CD4-positive, alpha-beta T cell (primary cell): ENCODE results near the gene GINS3. TPM values are rescaled to one million over a fixed set of nuclear protein-coding genes. Genes with fewer than 3 reads are reported as not detected.

Source experiments
- ATAC-seq: fragments of 200-7000 bp; cut with Tn5 transposase; one replicate; pipeline ENCODE4 v1.10.0; 2022; ENCODE audit warnings: mild to moderate bottlenecking; ENCODE audit not compliant: poor library complexity
- CTCF ChIA-PET: fragments of 350-600 bp; sonication (Branson Sonifier 250); formaldehyde crosslinking; loops from one replicate; lab custom pipeline; 2021; ENCODE audit warnings: antibody characterized with exemption, inconsistent platforms; lab: Charles Lee
- POLR2A ChIA-PET: fragments of 350-600 bp; sonication (Branson Sonifier 250); formaldehyde crosslinking; loops from one replicate; lab custom pipeline; 2021; ENCODE audit warnings: antibody characterized with exemption, inconsistent platforms; lab: Charles Lee
- DNase-seq, 14 experiments: peaks; one replicate each; pipeline ENCODE4 v3.0.0-alpha.2; 2013 to 2020; ENCODE audit warnings: mixed read lengths in 2 of 14
- H3K27ac ChIP-seq, 2 donors: one replicate each; pipeline versions ENCODE4 v1.5.1 to v1.7.0; 2013; ENCODE audit warnings: low read length in 2 of 2, low read depth in 1 of 2, mild to moderate bottlenecking in 1 of 2
- H3K27me3 ChIP-seq, 2 experiments: 1 replicate in 1 of 2; 2 replicates in 1 of 2; pipeline versions ENCODE4 v1.6.1 to v1.7.0; 2013; ENCODE audit warnings: low read length in 2 of 2, control low read depth in 1 of 2, mild to moderate bottlenecking in 1 of 2, moderate library complexity in 1 of 2; ENCODE audit not compliant: insufficient read depth in 2 of 2, control insufficient read depth in 1 of 2
- H3K36me3 ChIP-seq: one replicate; pipeline ENCODE4 v1.6.1; 2013; ENCODE audit warnings: low read length, control low read depth; ENCODE audit not compliant: insufficient read depth
- H3K4me1 ChIP-seq: one replicate; pipeline ENCODE4 v1.6.1; 2013; ENCODE audit warnings: low read length, control low read depth; ENCODE audit not compliant: insufficient read depth
- H3K4me3 ChIP-seq: one replicate; pipeline ENCODE4 v1.5.1; 2013; ENCODE audit warnings: mild to moderate bottlenecking, low read length, moderate library complexity
- H3K9me3 ChIP-seq, 2 experiments: 1 replicate in 1 of 2; 2 replicates in 1 of 2; pipeline versions ENCODE4 v1.6.1 to v1.7.0; 2013; ENCODE audit warnings: low read length in 2 of 2, mild to moderate bottlenecking in 2 of 2, control low read depth in 1 of 2, moderate library complexity in 1 of 2; ENCODE audit not compliant: control insufficient read depth in 1 of 2, insufficient read depth in 1 of 2
- H3K27ac Mint-ChIP-seq: one replicate; pipeline ENCODE4 v1.8.0; 2020; ENCODE audit warnings: mixed read lengths
- H3K27me3 Mint-ChIP-seq: one replicate; pipeline ENCODE4 v1.8.0; 2021; ENCODE audit warnings: mixed read lengths
- H3K36me3 Mint-ChIP-seq: one replicate; pipeline ENCODE4 v1.8.0; 2021; ENCODE audit warnings: low read depth, mixed read lengths
- H3K4me1 Mint-ChIP-seq: one replicate; pipeline ENCODE4 v1.8.0; 2021; ENCODE audit warnings: low read depth, mixed read lengths
- H3K4me3 Mint-ChIP-seq: one replicate; pipeline ENCODE4 v1.8.0; 2020; ENCODE audit warnings: mild to moderate bottlenecking, mixed read lengths
- H3K9me3 Mint-ChIP-seq: one replicate; pipeline ENCODE4 v1.8.0; 2020; ENCODE audit warnings: mixed read lengths
- CTCF ChIP-seq: fragments of 200-600 bp; IDR thresholded peaks from one replicate; pipeline ENCODE4 v1.8.0; 2022; ENCODE audit warnings: antibody characterized with exemption, mild to moderate bottlenecking
- intact Hi-C, 2 experiments: fragments of 100-400 bp; cut with DNase I in 1 of 2; cut with micrococcal nuclease in 1 of 2; formaldehyde crosslinking; loops; one replicate each; pipeline versions ENCODE4 v1.15.1 to v1.9.0; 2023 to 2025; cut with DNase I, micrococcal nuclease
- total RNA-seq, 174 experiments: library from RNA in 2 of 174; stranded (reverse) in 2 of 174; gene quantifications; one replicate each; pipeline ENCODE4 v1.2.3 and lab custom pipeline; 2021 to 2026

Gene GINS3
- total RNA-seq, 2 experiments from 2014 or later, result 0.27 to 0.36 TPM

DNA sequence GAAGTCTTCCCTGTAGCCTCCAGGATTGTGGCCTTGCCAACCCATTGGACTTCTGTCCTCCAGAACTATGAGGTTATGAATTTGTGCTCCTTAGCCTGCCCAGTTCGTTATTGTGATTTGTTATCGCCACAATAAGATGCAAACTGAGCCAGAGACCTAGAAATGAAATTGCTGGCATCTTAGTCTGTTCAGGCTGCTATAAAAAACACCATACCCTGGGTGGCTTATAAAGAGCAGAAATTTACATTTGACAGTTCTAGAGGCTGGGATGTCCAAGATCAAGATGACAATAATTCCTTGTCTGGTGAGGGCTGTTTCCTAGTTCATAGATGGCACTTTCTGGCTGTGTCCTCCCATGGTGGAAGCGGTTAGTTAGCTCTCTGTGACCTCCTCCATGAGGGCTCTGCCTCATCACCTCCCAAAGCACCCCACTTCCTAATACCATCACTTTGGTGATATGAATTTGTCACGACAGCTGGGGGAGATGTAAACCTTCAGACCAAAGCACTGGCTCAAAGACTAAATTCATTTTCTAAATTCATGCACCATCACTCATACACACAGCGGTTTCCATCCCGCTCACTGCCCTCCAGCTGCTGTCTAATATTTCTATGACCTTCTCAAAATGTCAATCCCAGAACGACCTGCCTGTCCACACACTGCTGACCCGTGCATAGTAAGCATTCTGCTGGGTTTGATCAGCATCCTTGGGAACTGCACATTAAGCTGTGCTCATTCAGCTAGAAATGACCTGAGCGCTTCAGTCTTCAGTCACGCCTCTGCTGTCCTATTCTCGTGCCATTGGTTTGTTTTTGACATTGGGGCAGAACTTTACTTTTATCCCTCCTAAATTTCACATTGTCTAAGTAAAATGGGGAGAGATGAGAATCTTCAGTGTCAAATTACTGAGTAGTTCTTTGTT, 36.6 kb downstream of the GINS3 start:
- Mint-ChIP-seq H3K27ac (no peak overlapping the region), H3K27me3 (no peaks in the 10 kb centered on the region), H3K9me3 (no peaks in the 10 kb centered on the region), H3K4me1 (peaks cover 14% of the 10 kb centered on the region), H3K4me3 (no peak overlapping the region), H3K36me3 (no peaks in the 10 kb centered on the region)
- no peak for ATAC-seq
- intact Hi-C loops, result no loop called here
- CTCF ChIA-PET, result no interaction called here
- no peak for DNase-seq
- H3K9me3 ChIP-seq, result no peaks in the 10 kb centered on the region
- peaks cover 13% of the 10 kb centered on the region for H3K4me1 ChIP-seq
- POLR2A ChIA-PET, result no interaction called here
- no peak overlapping the region for H3K27ac ChIP-seq
- no peak for TF ChIP-seq CTCF
- no peak overlapping the region for H3K4me3 ChIP-seq
- H3K27me3 ChIP-seq, result no peaks in the 10 kb centered on the region
- H3K36me3 ChIP-seq, result no peaks in the 10 kb centered on the region

GRCh38 chr16:58430718-58431117, 38.4 kb downstream of the GINS3 start:
- Histone ChIP-seq H3K4me3 (no peak overlapping the region), H3K9me3 (no peaks in the 10 kb centered on the region), H3K4me1 (peaks cover 8% of the 10 kb centered on the region), H3K27me3 (no peaks in the 10 kb centered on the region), H3K27ac (no peak overlapping the region), H3K36me3 (no peaks in the 10 kb centered on the region)
- POLR2A ChIA-PET, result no interaction called here
- intact Hi-C loops, result no loop called here
- DNase-seq, result no peak
- no peak for ATAC-seq
- Mint-ChIP-seq H3K27ac (no peak overlapping the region), H3K4me1 (peaks cover 13% of the 10 kb centered on the region), H3K4me3 (no peak overlapping the region), H3K9me3 (no peaks in the 10 kb centered on the region), H3K36me3 (no peaks in the 10 kb centered on the region), H3K27me3 (no peaks in the 10 kb centered on the region)
- no peak for TF ChIP-seq CTCF
- CTCF ChIA-PET, result no interaction called here

DNA sequence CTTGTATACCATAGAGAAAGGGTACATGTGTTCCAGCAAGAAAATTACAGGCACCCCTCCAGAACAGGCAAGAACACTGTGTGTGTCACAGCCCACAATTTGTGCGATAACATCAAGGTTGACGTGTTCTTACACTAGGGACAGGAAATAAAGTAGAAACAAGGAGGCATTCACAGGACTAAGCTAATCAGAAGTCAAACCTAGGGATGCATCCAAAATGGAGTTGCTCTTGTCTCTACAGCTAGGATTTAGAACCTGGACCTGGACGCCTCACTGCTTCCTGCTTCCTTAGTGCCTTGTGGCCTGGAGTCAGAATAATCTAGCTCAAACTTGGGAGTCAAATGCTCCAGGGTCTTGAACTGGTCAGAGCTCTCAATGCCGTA, 41.3 kb downstream of the GINS3 start:
- CTCF ChIA-PET, result no interaction called here
- Histone ChIP-seq H3K27me3 (peaks cover 0 to 4% of the 10 kb centered on the region in 2 experiments), H3K4me3 (no peak overlapping the region), H3K4me1 (no peaks in the 10 kb centered on the region), H3K27ac (no peak overlapping the region), H3K36me3 (no peaks in the 10 kb centered on the region), H3K9me3 (peaks cover 0 to 10% of the 10 kb centered on the region in 2 experiments)
- Mint-ChIP-seq H3K4me1 (no peaks in the 10 kb centered on the region), H3K27me3 (no peaks in the 10 kb centered on the region), H3K36me3 (no peaks in the 10 kb centered on the region), H3K9me3 (no peaks in the 10 kb centered on the region), H3K27ac (no peak overlapping the region), H3K4me3 (no peak overlapping the region)
- no peak for TF ChIP-seq CTCF
- no peak for DNase-seq
- POLR2A ChIA-PET, result no interaction called here
- intact Hi-C loops, result no loop called here
- ATAC-seq, result no peak
